H4 (cell line): ENCODE results near the gene SRRM2. TPM values are rescaled to one million over a fixed set of nuclear protein-coding genes. Genes with fewer than 3 reads are reported as not detected.
A peak's percentile ranks its signal among the peaks of the same experiment; 100 is the strongest.

Experiments
- DNase-seq: peaks from one replicate; pipeline ENCODE4 v3.0.0-alpha.2; 2015; ENCODE audit warnings: low spot score
- total RNA-seq: library from RNA; depleted of rRNA; stranded (reverse); fragments of >200 nt; shearing (Covaris generic); gene quantifications from 2 replicates; pipeline ENCODE4 v1.2.3, GENCODE V29; 2014

Gene SRRM2
- total RNA-seq, 1 experiment from 2014 or later, result 16.1 TPM

- DNase-seq, result peak; percentile 59
These were observed 24.9 kb downstream of the SRRM2 start, which contains the start of gene ELOB for GRCh38 chr16:2777231-2777902. ELOB (minus strand) TSS chr16:2777280; CDS start chr16:2777239, 41 bp downstream.

GRCh38 chr16:2777903-2778629 is 25.6 kb downstream of the SRRM2 start:
- no peak for DNase-seq

GRCh38 chr16:2778630-2778958 is 26.2 kb downstream of the SRRM2 start:
- DNase-seq, result no peak

GRCh38 chr16:2779151-2779920 is 26.9 kb downstream of the SRRM2 start:
- no peak for DNase-seq

GRCh38 chr16:2779978-2780898 is 27.8 kb downstream of the SRRM2 start:
- DNase-seq, result no peak

- no peak for DNase-seq
These were observed 30.3 kb downstream of the SRRM2 start for GRCh38 chr16:2782583-2783351.

GRCh38 chr16:2783581-2784357 is 31.3 kb downstream of the SRRM2 start:
- no peak for DNase-seq

GRCh38 chr16:2784358-2785100 is 32.1 kb downstream of the SRRM2 start:
- DNase-seq, result no peak

- DNase-seq, result no peak
These were observed 32.9 kb downstream of the SRRM2 start for GRCh38 chr16:2785101-2785991.

GRCh38 chr16:2786061-2786825 is 33.8 kb downstream of the SRRM2 start:
- no peak for DNase-seq

GRCh38 chr16:2786826-2787151 is 34.4 kb downstream of the SRRM2 start:
- no peak for DNase-seq

GRCh38 chr16:2787406-2787805 is 35.0 kb downstream of the SRRM2 start, which contains the start of gene PRSS33:
PRSS33 (minus strand) TSS chr16:2787560; CDS start chr16:2786547, 1,013 bp downstream.
- DNase-seq, result no peak

GRCh38 chr16:2787961-2788360 is 35.5 kb downstream of the SRRM2 start:
- DNase-seq, result no peak

- no peak for DNase-seq
These were observed 38.2 kb downstream of the SRRM2 start for GRCh38 chr16:2790631-2791030.

- no peak for DNase-seq
These were observed 38.7 kb downstream of the SRRM2 start for GRCh38 chr16:2791174-2791573.

- DNase-seq, result no peak
These were observed 40.5 kb downstream of the SRRM2 start for GRCh38 chr16:2792940-2793339.

GRCh38 chr16:2795395-2796143 is 43.1 kb downstream of the SRRM2 start:
- DNase-seq, result no peak
